Muscle of leg (tissue), 11 donors: Measurements from ENCODE around the gene TMEM117. TPM values are rescaled to one million over a fixed set of nuclear protein-coding genes. Genes with fewer than 3 reads are reported as not detected.

Experiments used
- DNase-seq: peaks from one replicate; pipeline ENCODE4 v3.0.0; 2013
- H3K27ac ChIP-seq: one replicate; pipeline ENCODE4 v1.5.1; 2013; ENCODE audit warnings: mild to moderate bottlenecking, low read length, control low read depth
- H3K27me3 ChIP-seq: one replicate; pipeline ENCODE4 v1.6.1; 2013; ENCODE audit warnings: low read length; ENCODE audit not compliant: control insufficient read depth, insufficient read depth
- H3K36me3 ChIP-seq: one replicate; pipeline ENCODE4 v1.6.1; 2013; ENCODE audit warnings: low read length; ENCODE audit not compliant: control insufficient read depth, insufficient read depth
- H3K4me1 ChIP-seq: one replicate; pipeline ENCODE4 v1.6.1; 2013; ENCODE audit warnings: low read length; ENCODE audit not compliant: control insufficient read depth, insufficient read depth
- H3K4me3 ChIP-seq: one replicate; pipeline ENCODE4 v1.5.1; 2013; ENCODE audit warnings: low read length, control low read depth
- H3K9me3 ChIP-seq: replicated peaks from 2 replicates; pipeline ENCODE4 v1.6.1; 2013; ENCODE audit warnings: low read depth, low read length; ENCODE audit not compliant: control insufficient read depth
- WGBS: methylation state at CpG from one replicate; pipeline ENCODE4 v1.1.5; 2013; ENCODE audit warnings: missing lambda C conversion rate; ENCODE audit not compliant: insufficient coverage; 5-methylcytosine and 5-hydroxymethylcytosine counted together
- polyA plus RNA-seq, 8 donors: library from polyadenylated mRNA; unstranded; fragments of 120-200 nt; gene quantifications; one replicate each; pipeline versions ENCODE4 v1.2.1 to v1.2.3, GENCODE V29; 2013; ENCODE audit warnings: inconsistent platforms in 1 of 8, low replicate concordance in 1 of 8; ENCODE audit not compliant: insufficient read length in 8 of 8, insufficient read depth in 1 of 8
- total RNA-seq: library from RNA; stranded (reverse); fragments of 120-200 nt; gene quantifications from one replicate; pipeline ENCODE4 v1.2.4, GENCODE V29; 2013

Gene TMEM117
- total and polyA plus RNA-seq, 9 donors: 9.2 to 13.0 (median 11.0) TPM

DNA sequence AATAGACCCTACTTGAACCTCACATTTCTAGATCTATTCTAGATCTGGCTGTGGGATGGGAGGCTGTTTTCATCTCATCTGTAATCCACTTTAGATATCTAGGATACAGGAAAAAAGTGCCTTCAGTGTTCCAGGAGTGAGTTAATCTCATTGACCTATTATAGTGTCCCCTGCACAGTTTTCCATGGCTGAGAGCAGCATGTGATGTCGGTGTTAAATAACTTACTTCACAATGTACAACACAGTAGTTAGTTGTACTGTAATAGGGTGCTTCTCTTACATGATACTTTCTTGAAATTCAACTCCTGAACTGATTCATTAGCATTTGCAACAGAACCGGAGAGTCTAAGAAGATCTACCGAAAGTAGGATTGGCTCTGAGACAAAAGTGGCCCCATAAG, 62.6 kb downstream of the TMEM117 start:
- Histone ChIP-seq H3K4me3 (no peak overlapping the region), H3K4me1 (no peaks in the 10 kb centered on the region), H3K27me3 (no peaks in the 10 kb centered on the region), H3K9me3 (no peaks in the 10 kb centered on the region), H3K36me3 (no peaks in the 10 kb centered on the region), H3K27ac (no peak overlapping the region)
- no peak for DNase-seq
- WGBS: no CpG with 5 or more reads among the region's 3 CpGs

DNA sequence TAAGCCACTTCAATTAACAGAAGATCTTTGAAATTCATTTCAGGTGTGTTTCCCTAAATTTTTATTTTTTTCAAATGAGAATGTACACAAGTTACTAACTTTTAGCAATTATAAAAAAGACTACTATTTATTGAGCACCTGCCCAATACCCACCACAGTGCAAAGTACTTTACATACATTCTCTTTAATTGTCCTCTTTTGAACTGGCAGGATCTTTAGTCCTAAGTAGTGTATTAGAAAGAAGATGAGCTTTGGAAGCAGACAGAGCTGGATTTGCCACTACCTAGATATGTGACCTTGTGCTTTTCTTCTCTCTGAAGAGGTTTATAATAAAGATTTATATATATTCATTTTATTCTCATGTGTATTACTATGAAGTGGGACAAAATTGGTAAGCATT, 63.7 kb downstream of the TMEM117 start:
- no peak overlapping the region for H3K27ac ChIP-seq
- no peaks in the 10 kb centered on the region for H3K9me3 ChIP-seq
- no peaks in the 10 kb centered on the region for H3K36me3 ChIP-seq
- no peaks in the 10 kb centered on the region for H3K4me1 ChIP-seq
- no peak overlapping the region for H3K4me3 ChIP-seq
- H3K27me3 ChIP-seq: no peaks in the 10 kb centered on the region
- DNase-seq: no peak

DNA sequence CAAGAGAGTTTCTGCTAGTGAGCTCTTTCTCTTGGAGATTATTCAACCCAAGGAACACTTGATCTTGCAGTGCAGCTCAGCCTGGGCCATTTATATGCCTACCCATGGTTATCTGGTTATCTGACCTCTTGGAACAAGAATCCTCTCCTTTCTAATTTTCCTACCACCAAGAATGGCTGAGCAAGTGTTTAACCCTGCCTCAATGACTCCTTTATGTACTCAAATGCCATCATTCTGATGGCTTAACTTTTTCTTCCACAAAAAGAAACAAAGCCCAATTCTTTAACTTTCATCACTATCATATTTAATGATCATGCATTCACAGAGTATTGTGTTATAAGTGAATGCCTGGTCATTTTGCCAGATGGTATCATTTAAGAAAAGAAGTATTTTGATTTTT, 67.8 kb downstream of the TMEM117 start:
- H3K27me3 ChIP-seq: no peaks in the 10 kb centered on the region
- no peaks in the 10 kb centered on the region for H3K4me1 ChIP-seq
- no peaks in the 10 kb centered on the region for H3K36me3 ChIP-seq
- H3K27ac ChIP-seq: no peak overlapping the region
- DNase-seq: no peak
- no peaks in the 10 kb centered on the region for H3K9me3 ChIP-seq
- H3K4me3 ChIP-seq: no peak overlapping the region

DNA sequence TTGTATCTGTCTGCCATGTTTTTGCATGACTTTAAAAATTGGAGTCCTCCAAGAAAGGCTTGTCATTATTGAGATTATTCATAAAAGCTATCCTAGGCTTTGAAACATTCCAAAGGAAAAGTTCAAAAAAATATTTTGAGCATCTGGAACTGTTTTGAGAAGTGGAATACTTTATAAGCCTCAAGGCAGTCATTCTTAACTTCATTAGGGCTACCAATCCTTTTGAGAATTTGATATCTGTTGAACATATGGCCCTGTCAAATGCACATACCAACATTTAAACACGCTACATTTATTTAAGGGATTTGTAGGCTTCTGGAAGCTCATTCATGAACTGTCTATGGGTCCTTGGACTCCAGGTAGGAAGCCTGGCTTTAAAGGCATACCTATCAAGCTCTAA, 77.0 kb downstream of the TMEM117 start:
- Histone ChIP-seq H3K4me3 (no peak overlapping the region), H3K9me3 (no peaks in the 10 kb centered on the region), H3K27me3 (no peaks in the 10 kb centered on the region), H3K36me3 (no peaks in the 10 kb centered on the region), H3K27ac (no peak overlapping the region), H3K4me1 (no peaks in the 10 kb centered on the region)
- DNase-seq: no peak
- WGBS: no CpG with 5 or more reads among the region's 1 CpG

DNA sequence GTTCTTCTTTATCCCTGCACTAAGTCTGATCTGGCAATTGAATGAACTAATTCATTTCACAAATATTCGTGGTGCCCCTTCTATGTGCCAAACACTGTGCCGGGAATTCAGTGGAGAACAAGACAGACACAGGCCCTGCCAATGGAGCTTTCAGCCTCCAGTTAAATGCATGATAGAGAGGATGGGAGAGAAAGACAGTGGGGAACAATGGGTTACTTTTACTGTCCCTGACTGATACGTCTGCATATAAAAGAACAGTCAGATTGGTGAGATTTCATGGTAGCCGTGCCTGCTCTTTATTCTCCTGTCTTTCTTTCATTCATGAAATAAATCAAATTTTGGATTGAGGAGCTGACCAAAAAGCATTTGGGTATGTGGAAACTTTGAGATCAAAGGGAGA, 78.5 kb downstream of the TMEM117 start:
- no peak overlapping the region for H3K27ac ChIP-seq
- H3K4me3 ChIP-seq: no peak overlapping the region
- no peaks in the 10 kb centered on the region for H3K27me3 ChIP-seq
- 83% methylated on average over 1 of the region's 4 CpGs for whole genome bisulfite sequencing
- no peaks in the 10 kb centered on the region for H3K9me3 ChIP-seq
- no peak for DNase-seq
- no peaks in the 10 kb centered on the region for H3K4me1 ChIP-seq
- H3K36me3 ChIP-seq: no peaks in the 10 kb centered on the region

DNA sequence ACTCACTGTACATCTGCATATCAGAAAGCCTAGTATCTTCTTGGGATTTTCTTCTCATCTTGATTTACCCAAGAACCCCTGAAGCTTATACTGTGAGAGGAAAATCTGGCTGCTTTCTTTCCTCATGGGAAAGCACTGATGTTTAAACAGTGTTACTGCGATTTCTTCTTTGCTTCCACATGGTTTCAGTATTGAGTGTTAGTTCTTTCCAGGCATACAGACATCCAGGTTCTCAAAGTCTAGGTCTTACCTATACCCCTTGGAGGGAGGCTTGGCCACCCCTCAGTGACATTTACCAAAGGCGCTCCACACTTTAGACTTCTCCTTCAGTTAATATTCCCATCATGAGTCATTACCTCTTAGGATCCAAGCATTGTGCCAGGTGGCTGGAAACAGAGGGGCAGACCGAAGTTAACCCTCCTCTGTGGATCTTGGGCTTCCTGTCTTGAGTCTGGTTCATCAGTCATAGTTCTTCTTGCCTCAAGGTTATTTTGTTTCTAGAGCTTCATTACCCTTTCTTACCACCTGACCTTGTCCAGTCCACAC, 79.1 kb downstream of the TMEM117 start:
- Histone ChIP-seq H3K9me3 (no peaks in the 10 kb centered on the region), H3K36me3 (no peaks in the 10 kb centered on the region), H3K27me3 (no peaks in the 10 kb centered on the region), H3K27ac (no peak overlapping the region), H3K4me1 (no peaks in the 10 kb centered on the region), H3K4me3 (no peak overlapping the region)
- 75% methylated on average over 3 of the region's 3 CpGs for WGBS
- DNase-seq: no peak

DNA sequence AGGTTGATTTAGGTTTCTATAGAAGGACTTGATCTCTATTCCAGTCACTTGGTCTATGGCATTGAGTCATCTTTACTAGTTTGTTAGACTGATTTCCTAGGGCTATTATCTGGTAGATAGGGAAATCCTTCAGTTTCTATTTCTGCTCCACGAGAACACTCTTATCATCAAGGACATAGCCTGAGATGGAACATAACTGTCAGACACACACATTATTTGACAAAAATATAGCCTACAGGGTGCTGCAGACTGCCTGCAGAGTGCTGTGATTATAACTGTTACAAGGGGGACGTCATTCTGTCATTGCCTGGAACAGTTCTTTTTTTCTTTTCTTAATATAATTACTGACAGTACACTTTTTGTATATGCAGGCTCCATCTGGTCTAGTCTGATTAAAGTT, 82.0 kb downstream of the TMEM117 start:
- WGBS: no CpG with 5 or more reads among the region's 2 CpGs
- H3K27ac ChIP-seq: no peak overlapping the region

DNA sequence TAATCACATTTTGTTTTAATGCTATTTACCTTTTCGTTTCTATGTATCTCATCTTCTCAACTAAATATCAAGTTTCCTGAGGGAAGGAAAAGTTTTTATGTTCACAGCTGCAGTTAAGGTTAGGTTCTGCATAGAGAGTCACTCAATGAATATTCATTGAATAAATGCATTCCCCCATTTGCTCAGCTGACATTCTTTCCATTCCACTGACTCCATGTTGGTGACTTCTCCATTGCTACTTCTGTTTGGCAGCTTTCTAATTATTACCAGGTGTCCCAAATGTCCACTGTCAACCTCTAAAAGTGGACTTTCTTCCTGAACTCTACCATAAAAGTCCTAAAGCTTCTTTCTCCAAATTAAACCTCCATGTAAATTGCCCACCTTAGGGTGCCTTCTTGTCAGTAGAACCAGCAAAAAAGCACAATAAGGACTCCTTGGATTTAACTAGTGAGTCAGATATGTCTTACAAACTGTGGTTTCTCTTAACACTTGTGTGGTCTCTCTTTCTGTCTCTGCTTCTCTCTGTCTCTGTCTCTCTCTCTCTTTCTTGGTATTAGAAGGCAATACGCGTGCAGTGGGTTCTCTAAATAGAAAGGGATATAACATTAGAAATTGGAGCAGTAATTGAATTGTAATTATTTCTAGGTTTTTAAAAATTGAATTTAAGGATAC, 85.9 kb downstream of the TMEM117 start:
- no peaks in the 10 kb centered on the region for H3K36me3 ChIP-seq
- H3K9me3 ChIP-seq: no peaks in the 10 kb centered on the region
- WGBS: no CpG with 5 or more reads among the region's 3 CpGs
- H3K4me1 ChIP-seq: no peaks in the 10 kb centered on the region
- H3K4me3 ChIP-seq: no peak overlapping the region
- no peak for DNase-seq
- no peaks in the 10 kb centered on the region for H3K27me3 ChIP-seq
- no peak overlapping the region for H3K27ac ChIP-seq

More for the DNA sequence above, 82.0 kb downstream of the TMEM117 start:
- Histone ChIP-seq H3K4me3 (no peak overlapping the region), H3K36me3 (no peaks in the 10 kb centered on the region), H3K27me3 (no peaks in the 10 kb centered on the region), H3K9me3 (no peaks in the 10 kb centered on the region), H3K4me1 (no peaks in the 10 kb centered on the region)
- no peak for DNase-seq

DNA sequence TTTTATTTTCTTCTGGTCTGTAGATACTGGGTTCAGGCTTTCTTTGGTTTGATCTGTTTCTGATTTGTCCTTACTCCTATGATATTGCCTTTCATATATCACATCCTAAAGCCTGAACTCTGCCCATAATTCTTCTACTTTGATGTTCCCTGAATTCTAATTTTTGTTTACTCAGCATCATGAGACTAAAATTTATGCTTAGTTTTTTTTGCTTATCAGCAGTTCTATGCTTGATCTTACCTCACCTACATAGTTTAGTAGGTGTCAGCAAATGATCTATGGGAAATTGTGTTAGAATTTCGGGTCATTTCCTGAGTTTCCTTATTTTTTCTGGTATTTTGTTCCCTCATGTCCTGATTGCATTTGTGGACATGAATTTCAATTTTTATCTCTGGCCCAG, 94.2 kb downstream of the TMEM117 start:
- H3K27me3 ChIP-seq: no peaks in the 10 kb centered on the region
- no peak overlapping the region for H3K4me3 ChIP-seq
- H3K27ac ChIP-seq: no peak overlapping the region
- no CpG with 5 or more reads among the region's 1 CpG for WGBS
- no peaks in the 10 kb centered on the region for H3K4me1 ChIP-seq
- H3K9me3 ChIP-seq: peaks cover 2% of the 10 kb centered on the region
- H3K36me3 ChIP-seq: no peaks in the 10 kb centered on the region
- no peak for DNase-seq

DNA sequence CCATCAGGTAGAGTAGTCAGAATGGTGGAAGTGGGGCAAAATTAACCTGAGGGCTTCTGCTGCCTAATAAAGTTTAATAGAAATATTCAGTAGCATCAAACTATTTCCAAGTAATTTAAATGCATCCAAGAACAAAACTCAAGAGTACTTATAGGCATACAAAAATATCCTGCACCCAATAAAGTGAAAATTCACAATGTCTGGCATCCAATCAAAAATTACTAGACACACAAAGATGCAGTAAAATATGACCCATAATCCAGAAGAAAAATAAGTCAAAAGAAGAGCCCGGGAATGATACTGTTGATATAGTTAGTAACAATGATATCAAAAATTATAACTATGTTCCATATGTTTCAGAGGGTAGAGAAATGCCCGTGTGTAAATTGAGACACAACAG, 95.3 kb downstream of the TMEM117 start:
- H3K27ac ChIP-seq: no peak overlapping the region
- H3K4me1 ChIP-seq: no peaks in the 10 kb centered on the region
- DNase-seq: no peak
- H3K27me3 ChIP-seq: no peaks in the 10 kb centered on the region
- WGBS: no CpG with 5 or more reads among the region's 2 CpGs
- H3K9me3 ChIP-seq: peaks cover 2% of the 10 kb centered on the region
- no peaks in the 10 kb centered on the region for H3K36me3 ChIP-seq
- no peak overlapping the region for H3K4me3 ChIP-seq

DNA sequence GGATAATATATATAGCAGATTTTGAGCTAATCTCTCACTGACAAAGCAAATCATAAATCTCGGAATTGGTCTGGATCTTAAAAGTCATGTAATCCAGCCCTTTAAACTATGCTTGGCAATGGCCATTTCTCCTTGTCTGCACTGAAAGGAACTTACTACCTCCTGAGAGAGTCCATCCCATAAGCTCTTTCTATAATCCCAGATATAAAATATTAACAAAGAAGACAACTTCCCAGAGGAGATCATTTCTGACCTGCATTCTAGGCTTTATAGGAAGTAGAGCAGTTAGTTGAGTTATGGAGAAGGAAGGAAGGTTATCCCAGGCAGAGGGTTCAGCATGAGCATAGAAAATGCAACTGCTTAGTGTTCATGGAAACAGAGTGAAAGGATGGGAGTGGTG, 99.7 kb downstream of the TMEM117 start:
- no peak overlapping the region for H3K27ac ChIP-seq
- H3K27me3 ChIP-seq: no peaks in the 10 kb centered on the region
- no peak overlapping the region for H3K4me3 ChIP-seq
- no peaks in the 10 kb centered on the region for H3K4me1 ChIP-seq
- no CpG with 5 or more reads among the region's 1 CpG for WGBS
- H3K36me3 ChIP-seq: no peaks in the 10 kb centered on the region
- no peak for DNase-seq
- H3K9me3 ChIP-seq: peaks cover 2% of the 10 kb centered on the region
